ENCODE results near the gene FBF1. TPM values are rescaled to one million over a fixed set of nuclear protein-coding genes. Genes with fewer than 3 reads are reported as not detected.

Gene FBF1
- total and polyA plus RNA-seq, 2 of the 4 experiments (the other 2 are of a cell fraction) = 4.5 to 8.0 TPM

DNA sequence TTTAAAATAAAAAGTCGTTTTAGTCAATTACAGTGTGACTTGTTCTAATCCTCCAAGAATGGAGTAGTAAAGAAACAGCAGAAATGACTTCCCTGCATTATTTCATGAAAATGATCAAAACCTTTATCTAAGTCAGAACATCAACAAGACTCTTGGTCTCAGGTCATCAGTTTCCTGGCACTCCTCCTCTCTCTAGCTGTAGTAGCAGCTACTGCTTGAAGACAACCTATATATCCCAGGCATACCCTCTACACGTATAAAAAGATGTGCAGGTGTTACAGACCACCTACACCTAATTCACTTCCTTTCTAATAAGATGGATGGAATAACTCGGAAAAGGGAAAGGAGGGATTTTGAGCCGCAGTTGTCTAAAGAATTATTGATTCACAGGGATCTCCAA, 1.6 kb upstream of the FBF1 start:
- in situ Hi-C loops (cut with MboI; ENCODE audit: low sequenced_read_pairs) = no loop called here
- no peak overlapping the region for H2BK120ac ChIP-seq (ENCODE audit: low read depth, low read length)
- ATAC-seq (ENCODE audit: low read depth) (no peak), DNase-seq (no peak)
- H3K18ac ChIP-seq (ENCODE audit: low read depth, low read length) = no peak overlapping the region
- H2BK20ac ChIP-seq (ENCODE audit: low read depth, low read length) = no peak overlapping the region
- H3K4ac ChIP-seq (ENCODE audit: low read depth, low read length) = no peak overlapping the region
- H2AFZ ChIP-seq (replicated peaks; ENCODE audit: low read length, poor library complexity) = no peak overlapping the region
- dilution Hi-C loops (cut with HindIII; ENCODE audit: low sequenced_read_pairs, unreplicated experiment) = no loop called here
- WGBS, 2 experiments (ENCODE audit: extremely low coverage in 2 of 2, insufficient read length in 1 of 2) = no CpG with 5 or more reads among the region's 4 CpGs
- H4K8ac ChIP-seq (ENCODE audit: low read depth in 2 of 2, low read length in 2 of 2) = no peak overlapping the region
- no peak overlapping the region for H2AK5ac ChIP-seq (ENCODE audit: low read depth, low read length)
- H3K56ac ChIP-seq (ENCODE audit: extremely low read depth, insufficient read depth, low read length) = no peak overlapping the region
- H2BK15ac ChIP-seq (ENCODE audit: low read depth, low read length) = no peak overlapping the region
- H2BK5ac ChIP-seq (ENCODE audit: low read depth, low read length, poor library complexity, severe bottlenecking) = no peak overlapping the region
- H3K9me1 ChIP-seq (ENCODE audit: insufficient read depth, low read length) = peaks cover 5% of the 10 kb centered on the region; the same call in 1 of the 2 replicates
- no TSS peak for BruUV-seq (replicated peaks)
- intact Hi-C loops (cut with micrococcal nuclease) = loop anchor here (5.0 kb wide), 1 partner anchor 35 kb away; no protein-coding TSS in a partner anchor
- H4K91ac ChIP-seq (ENCODE audit: insufficient read depth, low read depth, low read length) = no peak overlapping the region
- no peak overlapping the region for H3K14ac ChIP-seq (replicated peaks; ENCODE audit: low read depth, low read length)
- H3K9ac ChIP-seq (ENCODE audit: low read depth, low read length) = no peak overlapping the region
- H4K20me1 ChIP-seq (ENCODE audit: insufficient read depth, low read length) = no peaks in the 10 kb centered on the region
- no peak overlapping the region for H3K4me3 ChIP-seq (ENCODE audit: insufficient read depth, low read depth, low read length)
- peaks cover 8% of the 10 kb centered on the region for H3K36me3 ChIP-seq (ENCODE audit: control insufficient read depth, insufficient read depth, low read length)
- H3K27ac ChIP-seq (ENCODE audit: insufficient read depth, low read length) = no peak overlapping the region
- no peak overlapping the region for H3K23ac ChIP-seq (ENCODE audit: low read depth, low read length)
- no peak overlapping the region for H2AK9ac ChIP-seq (replicated peaks; ENCODE audit: low read depth, low read length, poor library complexity)
- H3K4me2 ChIP-seq (ENCODE audit: low read depth, low read length) = no peak overlapping the region
- no peaks in the 10 kb centered on the region for H3K9me3 ChIP-seq (ENCODE audit: control insufficient read depth, insufficient read depth, low read length)
- peaks cover 3% of the 10 kb centered on the region; the same call in 1 of the 2 replicates for H3K4me1 ChIP-seq (ENCODE audit: control insufficient read depth, insufficient read depth, low read length)
- CTCF ChIA-PET = interaction anchor here (0.7 kb wide), 1 partner anchor 93 kb away, joined by 4 read pairs; no protein-coding TSS in a partner anchor
- POLR2A ChIA-PET (ENCODE audit: unreplicated experiment) = no interaction called here
- H3K79me1 ChIP-seq (ENCODE audit: low read depth in 1 of 2, low read length in 2 of 2) = peaks cover 5 to 9% of the 10 kb centered on the region in 2 experiments; a peak in 2 of 4 replicates
- H4K5ac ChIP-seq (ENCODE audit: low read depth, low read length) = no peak overlapping the region
- H3K27me3 ChIP-seq (ENCODE audit: control insufficient read depth, insufficient read depth, low read length) = no peaks in the 10 kb centered on the region
- TF ChIP-seq FOS (IDR thresholded peaks at IDR 0.05; ENCODE audit: low read depth, low read length) (no peak), CEBPB (IDR thresholded peaks at IDR 0.05; ENCODE audit: low read depth, low read length) (no peak), CHD1 (IDR thresholded peaks at IDR 0.05; ENCODE audit: low read depth, low read length) (no peak), MAZ (IDR thresholded peaks at IDR 0.05; ENCODE audit: borderline replicate concordance, low read depth, low read length) (no peak), SMC3 (IDR thresholded peaks at IDR 0.05; ENCODE audit: low read depth, low read length) (no peak), NFE2L2 (IDR thresholded peaks at IDR 0.05; ENCODE audit: low read depth, low read length) (no peak), MXI1 (IDR thresholded peaks at IDR 0.05; ENCODE audit: borderline replicate concordance, low read depth, low read length) (no peak), BHLHE40 (IDR thresholded peaks at IDR 0.05; ENCODE audit: low read depth, low read length) (no peak), RFX5 (IDR thresholded peaks at IDR 0.05; ENCODE audit: low read depth, low read length) (no peak), RCOR1 (IDR thresholded peaks at IDR 0.05; ENCODE audit: insufficient replicate concordance, low read length) (no peak), MAFK (IDR thresholded peaks at IDR 0.05; ENCODE audit: low read depth, low read length) (no peak), RAD21 (IDR thresholded peaks at IDR 0.05; ENCODE audit: low read length) (no peak), POLR2A (IDR thresholded peaks at IDR 0.05; ENCODE audit: low read depth, low read length) (no peak)
- TF ChIP-seq, protein P1, sequence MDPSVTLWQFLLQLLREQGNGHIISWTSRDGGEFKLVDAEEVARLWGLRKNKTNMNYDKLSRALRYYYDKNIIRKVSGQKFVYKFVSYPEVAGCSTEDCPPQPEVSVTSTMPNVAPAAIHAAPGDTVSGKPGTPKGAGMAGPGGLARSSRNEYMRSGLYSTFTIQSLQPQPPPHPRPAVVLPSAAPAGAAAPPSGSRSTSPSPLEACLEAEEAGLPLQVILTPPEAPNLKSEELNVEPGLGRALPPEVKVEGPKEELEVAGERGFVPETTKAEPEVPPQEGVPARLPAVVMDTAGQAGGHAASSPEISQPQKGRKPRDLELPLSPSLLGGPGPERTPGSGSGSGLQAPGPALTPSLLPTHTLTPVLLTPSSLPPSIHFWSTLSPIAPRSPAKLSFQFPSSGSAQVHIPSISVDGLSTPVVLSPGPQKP (IDR thresholded peaks at IDR 0.05; ENCODE audit: borderline replicate concordance, low read depth, low read length) = no peak
- TF ChIP-seq, protein P2, sequence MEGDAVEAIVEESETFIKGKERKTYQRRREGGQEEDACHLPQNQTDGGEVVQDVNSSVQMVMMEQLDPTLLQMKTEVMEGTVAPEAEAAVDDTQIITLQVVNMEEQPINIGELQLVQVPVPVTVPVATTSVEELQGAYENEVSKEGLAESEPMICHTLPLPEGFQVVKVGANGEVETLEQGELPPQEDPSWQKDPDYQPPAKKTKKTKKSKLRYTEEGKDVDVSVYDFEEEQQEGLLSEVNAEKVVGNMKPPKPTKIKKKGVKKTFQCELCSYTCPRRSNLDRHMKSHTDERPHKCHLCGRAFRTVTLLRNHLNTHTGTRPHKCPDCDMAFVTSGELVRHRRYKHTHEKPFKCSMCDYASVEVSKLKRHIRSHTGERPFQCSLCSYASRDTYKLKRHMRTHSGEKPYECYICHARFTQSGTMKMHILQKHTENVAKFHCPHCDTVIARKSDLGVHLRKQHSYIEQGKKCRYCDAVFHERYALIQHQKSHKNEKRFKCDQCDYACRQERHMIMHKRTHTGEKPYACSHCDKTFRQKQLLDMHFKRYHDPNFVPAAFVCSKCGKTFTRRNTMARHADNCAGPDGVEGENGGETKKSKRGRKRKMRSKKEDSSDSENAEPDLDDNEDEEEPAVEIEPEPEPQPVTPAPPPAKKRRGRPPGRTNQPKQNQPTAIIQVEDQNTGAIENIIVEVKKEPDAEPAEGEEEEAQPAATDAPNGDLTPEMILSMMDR (conservative IDR thresholded peaks at IDR 0.05; ENCODE audit: low read depth, low read length) = no peak
- TF ChIP-seq, protein P3, sequence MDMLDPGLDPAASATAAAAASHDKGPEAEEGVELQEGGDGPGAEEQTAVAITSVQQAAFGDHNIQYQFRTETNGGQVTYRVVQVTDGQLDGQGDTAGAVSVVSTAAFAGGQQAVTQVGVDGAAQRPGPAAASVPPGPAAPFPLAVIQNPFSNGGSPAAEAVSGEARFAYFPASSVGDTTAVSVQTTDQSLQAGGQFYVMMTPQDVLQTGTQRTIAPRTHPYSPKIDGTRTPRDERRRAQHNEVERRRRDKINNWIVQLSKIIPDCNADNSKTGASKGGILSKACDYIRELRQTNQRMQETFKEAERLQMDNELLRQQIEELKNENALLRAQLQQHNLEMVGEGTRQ (IDR thresholded peaks at IDR 0.05; ENCODE audit: low read depth, low read length) = no peak
